K562 (cell line): ENCODE data around the gene RELCH. TPM values are rescaled to one million over a fixed set of nuclear protein-coding genes. Genes with fewer than 3 reads are reported as not detected.

Experiments used
- ATAC-seq: fragments of 200-7000 bp; cut with Tn5 transposase; 3 replicates; pipeline ENCODE4 v1.9.1; 2020; ENCODE audit warnings: moderate library complexity
- BruUV-seq: library from RNA; stranded (reverse); fragments of 400-500 nt; replicated peaks from 2 replicates; lab custom pipeline; 2021; lab: Mats Ljungman, UMichigan
- CTCF ChIA-PET: fragments of 300-600 bp; formaldehyde crosslinking; extraction: SDS; loops from one replicate; lab custom pipeline; 2021; ENCODE audit warnings: low intra/inter-chr PET ratio; lab: Yijun Ruan, JAX
- POLR2A ChIA-PET: fragments of 300-600, 350-650 bp; sonication (Branson Sonifier 250); formaldehyde crosslinking; extraction: SDS; loops from one replicate; lab custom pipeline; 2021; ENCODE audit warnings: antibody characterized with exemption, inconsistent platforms; lab: Yijun Ruan, JAX
- DNase-seq, 4 experiments: peaks; one replicate each; pipeline versions ENCODE4 v3.0.0 to v3.0.0-alpha.2; 2011 to 2018; ENCODE audit warnings: low spot score in 3 of 4, mixed read lengths in 3 of 4; ENCODE audit errors: extremely low read depth in 1 of 4
- FAIRE-seq: peaks from 2 replicates; lab custom pipeline; 2011; peaks lifted over from hg19 to GRCh38; lab: Jason Lieb, UNC
- H2AFZ ChIP-seq: 2 replicates; pipeline ENCODE4 v1.6.0; 2011; ENCODE audit warnings: low read depth, low read length, control low read depth, inconsistent platforms
- H3K27ac ChIP-seq: fragments of 200-600 bp; 3 replicates; pipeline ENCODE4 v1.8.0; 2011; ENCODE audit warnings: low read depth, mild to moderate bottlenecking, control low read depth, inconsistent platforms, low read length, moderate library complexity, mixed read lengths; ENCODE audit errors: extremely low read depth
- H3K27me3 ChIP-seq, 2 experiments: fragments of 300-600 bp in 1 of 2; 2 replicates in 1 of 2; 3 replicates in 1 of 2; pipeline versions ENCODE4 v1.6.0 to v1.8.0; 2011; ENCODE audit warnings: inconsistent platforms in 2 of 2, low read length in 2 of 2, mild to moderate bottlenecking in 1 of 2, mixed read lengths in 1 of 2, moderate library complexity in 1 of 2; ENCODE audit not compliant: control insufficient read depth in 2 of 2, insufficient read depth in 2 of 2
- H3K36me3 ChIP-seq: fragments of 300-600 bp; 3 replicates; pipeline ENCODE4 v1.8.0; 2011; ENCODE audit warnings: mild to moderate bottlenecking, low read length, inconsistent platforms; ENCODE audit not compliant: control insufficient read depth, insufficient read depth
- H3K4me1 ChIP-seq, 2 experiments: fragments of 200-600 bp in 1 of 2; replicated peaks in 1 of 2; 2 replicates in 1 of 2; 3 replicates in 1 of 2; pipeline versions ENCODE4 v1.5.1 to v1.8.0; 2011; ENCODE audit warnings: inconsistent platforms in 2 of 2, low read length in 2 of 2, mild to moderate bottlenecking in 1 of 2, mixed read lengths in 1 of 2, moderate library complexity in 1 of 2; ENCODE audit not compliant: control insufficient read depth in 2 of 2, insufficient read depth in 2 of 2
- H3K4me2 ChIP-seq: 2 replicates; pipeline ENCODE4 v1.6.1; 2011; ENCODE audit warnings: low read length, control low read depth, inconsistent platforms, mixed read lengths; ENCODE audit not compliant: insufficient read depth
- H3K4me3 ChIP-seq: fragments of 200-600 bp; sonication (generic), shearing (Covaris generic); 2 replicates; pipeline ENCODE4 v1.5.1; 2016; ENCODE audit warnings: control low read depth, inconsistent platforms
- H3K79me2 ChIP-seq: fragments of 200-600 bp; 3 replicates; pipeline ENCODE4 v1.8.0; 2011; ENCODE audit warnings: low read length, inconsistent platforms; ENCODE audit not compliant: control insufficient read depth, insufficient read depth
- H3K9ac ChIP-seq, 2 experiments: 2 replicates each; pipeline versions ENCODE4 v1.6.0 to v1.6.1; 2011; ENCODE audit warnings: low read depth in 2 of 2, low read length in 2 of 2, control low read depth in 1 of 2, inconsistent platforms in 1 of 2, mild to moderate bottlenecking in 1 of 2, mixed read lengths in 1 of 2; ENCODE audit not compliant: insufficient read depth in 1 of 2
- H3K9me1 ChIP-seq: one replicate; pipeline ENCODE4 v1.6.0; 2011; ENCODE audit warnings: inconsistent platforms, mild to moderate bottlenecking, low read length, moderate library complexity; ENCODE audit not compliant: control insufficient read depth, insufficient read depth
- H3K9me3 ChIP-seq: replicated peaks from 2 replicates; pipeline ENCODE4 v1.5.1; 2011; ENCODE audit warnings: low read depth, low read length, inconsistent platforms; ENCODE audit not compliant: control insufficient read depth, insufficient read depth
- H4K20me1 ChIP-seq: replicated peaks from 2 replicates; pipeline ENCODE4 v1.6.1; 2011; ENCODE audit warnings: low read length, inconsistent platforms, mixed read lengths; ENCODE audit not compliant: control insufficient read depth, insufficient read depth
- ARID1B ChIP-seq: fragments of 450-650 bp; IDR thresholded peaks from 2 replicates; pipeline ENCODE4 v1.6.1; 2016; ENCODE audit warnings: antibody characterized with exemption, mild to moderate bottlenecking, inconsistent platforms
- CHD2 ChIP-seq: IDR thresholded peaks from 2 replicates; pipeline ENCODE4 v1.6.1; 2011; ENCODE audit warnings: low read depth, low read length
- GTF3C2 ChIP-seq: IDR thresholded peaks from 3 replicates; pipeline ENCODE4 v1.6.1; 2011; ENCODE audit warnings: borderline replicate concordance, mild to moderate bottlenecking, moderate library complexity; ENCODE audit not compliant: insufficient read length; ENCODE audit errors: extremely low read depth
- IRF9 ChIP-seq: fragments of 450-650 bp; IDR thresholded peaks from 2 replicates; pipeline ENCODE4 v1.6.1; 2016; ENCODE audit warnings: missing biosample characterization, missing genetic modification characterization
- KAT2B ChIP-seq: IDR thresholded peaks from one replicate; pipeline ENCODE4 v1.6.1; 2012; ENCODE audit warnings: low read depth, mild to moderate bottlenecking, control low read depth, inconsistent platforms, low read length, moderate library complexity
- LARP7 ChIP-seq: fragments of 450-650 bp; IDR thresholded peaks from 2 replicates; pipeline ENCODE4 v1.6.1; 2016
- PML ChIP-seq: IDR thresholded peaks from 2 replicates; pipeline ENCODE4 v1.6.1; 2012; ENCODE audit warnings: low read length, inconsistent platforms
- TAF9B ChIP-seq: fragments of 450-650 bp; IDR thresholded peaks from 2 replicates; pipeline ENCODE4 v1.6.1; 2018; ENCODE audit warnings: mild to moderate bottlenecking; ENCODE audit not compliant: partially characterized antibody
- ZBTB40 ChIP-seq, 2 experiments: fragments of 450-650 bp in 1 of 2; sonication (generic) in 1 of 2; formaldehyde crosslinking in 1 of 2; IDR thresholded peaks; 2 replicates each; pipeline versions ENCODE4 v1.7.1 to v1.9.0; 2016 to 2022; ENCODE audit warnings: inconsistent platforms in 1 of 2, mild to moderate bottlenecking in 1 of 2, missing genetic modification reagents in 1 of 2
- ZNF444 ChIP-seq: fragments of 250-450 bp; sonication (Bioruptor Pico); IDR thresholded peaks from 2 replicates; pipeline ENCODE4 v1.4.0; 2020; ENCODE audit warnings: mild to moderate bottlenecking, moderate library complexity
- WGBS: fragments of 100-300 bp; shearing (Covaris generic); methylation state at CpG from one replicate; pipeline ENCODE4 v1.1.6; 2016; ENCODE audit warnings: low coverage, mixed read lengths; ENCODE audit not compliant: insufficient coverage; ENCODE audit errors: missing lambda C conversion rate; 5-methylcytosine and 5-hydroxymethylcytosine counted together
- in situ Hi-C: fragments of 300-500 bp; cut with MboI; formaldehyde crosslinking; loops from 4 replicates; pipeline ENCODE4 v1.15.0; 2018; ENCODE audit warnings: inconsistent platforms, mixed read lengths
- intact Hi-C: fragments of 100-400 bp; cut with micrococcal nuclease; formaldehyde crosslinking; loops from 2 replicates; pipeline ENCODE4 v1.14.2; 2022
- polyA plus RNA-seq, 8 experiments: library from polyadenylated mRNA; depleted of rRNA in 4 of 8; stranded (reverse) in 5 of 8; unstranded in 3 of 8; fragments of >200 nt; fragmentation: Nextera tagmentation in 2 of 8; fragmentation: Illumina TruSeq in 1 of 8; extraction: Ambion mirVana in 2 of 8; extraction: Trizol in 1 of 8; gene quantifications; 2 replicates each; pipeline versions ENCODE4 v1.2.1 to v1.2.3, GENCODE V29; 2011 to 2014; ENCODE audit warnings: inconsistent platforms in 1 of 8, missing spikeins in 1 of 8
- total RNA-seq, 7 experiments: library from RNA; depleted of rRNA in 6 of 7; stranded (reverse); fragments of >200 nt in 6 of 7; fragmentation: Illumina TruSeq in 2 of 7; extraction: Trizol in 2 of 7; gene quantifications; 2 replicates each; pipeline versions ENCODE4 v1.2.1 to v1.2.3, GENCODE V29; 2011 to 2021; ENCODE audit warnings: low replicate concordance in 1 of 7

Gene RELCH
- total and polyA plus RNA-seq, 9 of the 15 experiments (the other 6 are each of a cell fraction or from before 2014, with no cell fraction given), result 1.4 to 13.6 (median 7.6) TPM

- WGBS, result 97% methylated on average over 2 of the region's 2 CpGs
- CTCF ChIA-PET, result no interaction called here
- no peak overlapping the region for H3K4me3 ChIP-seq
- no peak overlapping the region for H3K9ac ChIP-seq
- H4K20me1 ChIP-seq, result no peaks in the 10 kb centered on the region
- H3K27me3 ChIP-seq, result no peaks in the 10 kb centered on the region
- no peak for DNase-seq
- no peaks in the 10 kb centered on the region for H3K9me1 ChIP-seq
- POLR2A ChIA-PET, result no interaction called here
- H3K4me2 ChIP-seq, result no peak overlapping the region
- intact Hi-C loops, result no loop called here
- in situ Hi-C loops, result no loop called here
- H3K36me3 ChIP-seq, result peaks cover 29% of the 10 kb centered on the region; the same call in 2 of the 3 replicates
- FAIRE-seq, result no peak
- H3K9me3 ChIP-seq, result no peaks in the 10 kb centered on the region
- no peaks in the 10 kb centered on the region for H3K4me1 ChIP-seq
- no peak overlapping the region for H2AFZ ChIP-seq
- ATAC-seq, result no peak
- no peaks in the 10 kb centered on the region; the same call in 2 of the 3 replicates for H3K79me2 ChIP-seq
- BruUV-seq, result no TSS peak
- H3K27ac ChIP-seq, result no peak overlapping the region
- TF ChIP-seq ARID1B, result no peak
- no peak for TF ChIP-seq CHD2
- TF ChIP-seq LARP7, result no peak
- TF ChIP-seq PML, result no peak
- no peak for TF ChIP-seq IRF9 (tag)
- no peak for TF ChIP-seq TAF9B
- TF ChIP-seq ZBTB40 (IDR thresholded peaks at IDR 0.05), result no peak
- TF ChIP-seq ZBTB40 (CRISPR knock-in tag; IDR thresholded peaks at IDR 0.05), result no peak
- TF ChIP-seq KAT2B, result no peak
- TF ChIP-seq ZNF444, result no peak
- TF ChIP-seq GTF3C2, result no peak
These were observed 37.2 kb downstream of the RELCH start for GRCh38 chr18:62224229-62224628.
